Transverse colon (tissue), 4 donors: ENCODE results near the gene CSKMT.

ENCODE experiments used
- EP300 ChIP-seq: sonication (generic); formaldehyde crosslinking; IDR thresholded peaks from one replicate; pipeline ENCODE4 v1.6.1; 2017; ENCODE audit warnings: antibody characterized with exemption, low read depth
- POLR2A ChIP-seq: fragments of 450-650 bp; IDR thresholded peaks from one replicate; pipeline ENCODE4 v1.6.1; 2016; ENCODE audit warnings: antibody characterized with exemption, mild to moderate bottlenecking, moderate library complexity
- POLR2AphosphoS5 ChIP-seq, 3 donors: sonication (generic); formaldehyde crosslinking; IDR thresholded peaks; one replicate each; pipeline ENCODE4 v1.6.1; 2016; ENCODE audit warnings: antibody characterized with exemption in 3 of 3
- TF ChIP-seq, protein P1 (sequence below), 5 experiments: fragments of 200-600 bp in 3 of 5; fragments of 450-650 bp in 2 of 5; sonication (generic) in 3 of 5; IDR thresholded peaks; 1 replicate in 2 of 5; 2 replicates in 3 of 5; pipeline ENCODE4 v1.5.1; 2016 to 2017; ENCODE audit warnings: antibody characterized with exemption in 5 of 5, inconsistent platforms in 3 of 5, mild to moderate bottlenecking in 2 of 5, moderate library complexity in 1 of 5

DNA sequence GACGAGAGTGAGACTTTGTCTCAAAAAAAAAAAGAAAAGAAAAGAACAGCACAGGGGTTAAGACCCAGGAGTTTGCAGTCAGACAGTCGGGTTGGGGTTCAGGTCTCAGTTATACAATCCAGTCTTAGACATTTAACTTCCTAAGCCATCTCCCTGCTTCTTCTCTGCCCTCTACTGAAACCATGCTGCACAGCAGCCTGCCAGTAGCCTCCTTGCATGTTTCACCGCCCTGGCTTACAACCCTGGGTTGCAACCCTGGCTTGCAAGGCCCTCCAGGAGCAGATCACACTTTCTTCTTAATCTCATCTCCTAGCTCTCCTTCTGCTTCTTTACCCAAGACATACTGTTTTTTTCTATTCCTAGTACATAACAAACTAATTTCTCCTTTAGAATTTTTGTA is 37.4 kb upstream of the CSKMT start:
- TF ChIP-seq, protein P1, sequence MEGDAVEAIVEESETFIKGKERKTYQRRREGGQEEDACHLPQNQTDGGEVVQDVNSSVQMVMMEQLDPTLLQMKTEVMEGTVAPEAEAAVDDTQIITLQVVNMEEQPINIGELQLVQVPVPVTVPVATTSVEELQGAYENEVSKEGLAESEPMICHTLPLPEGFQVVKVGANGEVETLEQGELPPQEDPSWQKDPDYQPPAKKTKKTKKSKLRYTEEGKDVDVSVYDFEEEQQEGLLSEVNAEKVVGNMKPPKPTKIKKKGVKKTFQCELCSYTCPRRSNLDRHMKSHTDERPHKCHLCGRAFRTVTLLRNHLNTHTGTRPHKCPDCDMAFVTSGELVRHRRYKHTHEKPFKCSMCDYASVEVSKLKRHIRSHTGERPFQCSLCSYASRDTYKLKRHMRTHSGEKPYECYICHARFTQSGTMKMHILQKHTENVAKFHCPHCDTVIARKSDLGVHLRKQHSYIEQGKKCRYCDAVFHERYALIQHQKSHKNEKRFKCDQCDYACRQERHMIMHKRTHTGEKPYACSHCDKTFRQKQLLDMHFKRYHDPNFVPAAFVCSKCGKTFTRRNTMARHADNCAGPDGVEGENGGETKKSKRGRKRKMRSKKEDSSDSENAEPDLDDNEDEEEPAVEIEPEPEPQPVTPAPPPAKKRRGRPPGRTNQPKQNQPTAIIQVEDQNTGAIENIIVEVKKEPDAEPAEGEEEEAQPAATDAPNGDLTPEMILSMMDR (IDR thresholded peaks at IDR 0.05): no peak
- no peak for TF ChIP-seq EP300
- TF ChIP-seq POLR2A: no peak
- no peak for TF ChIP-seq POLR2AphosphoS5 (IDR thresholded peaks at IDR 0.05)
